GM12874 (cell line): ENCODE measurements around the gene IL27RA.

Experiments
- TF ChIP-seq, protein P1 (sequence below): IDR thresholded peaks from 2 replicates; pipeline ENCODE4 v1.5.1; 2011; ENCODE audit warnings: low read depth, mild to moderate bottlenecking, control low read depth, low read length, moderate library complexity; ENCODE audit not compliant: insufficient read depth

Gene IL27RA

DNA sequence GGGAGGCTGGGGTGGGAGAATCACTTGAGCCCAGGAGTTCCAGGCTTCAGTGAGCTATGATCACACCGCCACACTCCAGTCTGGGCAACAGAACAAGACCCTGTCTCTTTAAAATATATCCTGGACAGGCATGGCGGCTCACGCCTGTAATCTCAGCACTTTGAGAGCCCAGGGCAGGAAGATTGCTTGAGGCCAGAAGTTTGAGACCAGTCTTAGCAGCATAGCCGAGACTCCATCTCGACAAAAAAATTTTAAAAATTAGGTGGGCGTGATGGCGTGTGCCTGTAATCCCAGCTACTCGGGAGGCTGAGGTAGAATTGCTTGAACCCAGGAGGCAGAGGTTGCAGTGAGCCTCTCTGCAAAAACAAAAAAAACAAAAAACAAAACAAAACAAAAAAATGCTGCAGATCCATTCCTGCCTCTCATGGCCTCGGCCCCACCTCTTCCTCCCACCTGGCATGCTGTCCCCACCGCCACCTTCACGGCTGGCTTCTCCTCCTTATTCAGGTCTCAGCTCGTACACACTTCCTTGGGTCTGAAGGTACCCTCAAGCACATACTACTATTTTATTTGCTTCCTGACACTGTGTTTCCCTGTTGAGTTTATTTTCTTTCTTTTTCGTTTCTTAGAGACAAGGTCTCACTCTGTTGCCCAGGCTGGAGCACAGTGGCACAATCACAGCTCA is 30.7 kb upstream of the IL27RA start:
- TF ChIP-seq, protein P1, sequence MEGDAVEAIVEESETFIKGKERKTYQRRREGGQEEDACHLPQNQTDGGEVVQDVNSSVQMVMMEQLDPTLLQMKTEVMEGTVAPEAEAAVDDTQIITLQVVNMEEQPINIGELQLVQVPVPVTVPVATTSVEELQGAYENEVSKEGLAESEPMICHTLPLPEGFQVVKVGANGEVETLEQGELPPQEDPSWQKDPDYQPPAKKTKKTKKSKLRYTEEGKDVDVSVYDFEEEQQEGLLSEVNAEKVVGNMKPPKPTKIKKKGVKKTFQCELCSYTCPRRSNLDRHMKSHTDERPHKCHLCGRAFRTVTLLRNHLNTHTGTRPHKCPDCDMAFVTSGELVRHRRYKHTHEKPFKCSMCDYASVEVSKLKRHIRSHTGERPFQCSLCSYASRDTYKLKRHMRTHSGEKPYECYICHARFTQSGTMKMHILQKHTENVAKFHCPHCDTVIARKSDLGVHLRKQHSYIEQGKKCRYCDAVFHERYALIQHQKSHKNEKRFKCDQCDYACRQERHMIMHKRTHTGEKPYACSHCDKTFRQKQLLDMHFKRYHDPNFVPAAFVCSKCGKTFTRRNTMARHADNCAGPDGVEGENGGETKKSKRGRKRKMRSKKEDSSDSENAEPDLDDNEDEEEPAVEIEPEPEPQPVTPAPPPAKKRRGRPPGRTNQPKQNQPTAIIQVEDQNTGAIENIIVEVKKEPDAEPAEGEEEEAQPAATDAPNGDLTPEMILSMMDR = no peak

GRCh38 chr19:14002571-14003250 is 28.9 kb upstream of the IL27RA start:
- TF ChIP-seq, protein P1 = no peak

DNA sequence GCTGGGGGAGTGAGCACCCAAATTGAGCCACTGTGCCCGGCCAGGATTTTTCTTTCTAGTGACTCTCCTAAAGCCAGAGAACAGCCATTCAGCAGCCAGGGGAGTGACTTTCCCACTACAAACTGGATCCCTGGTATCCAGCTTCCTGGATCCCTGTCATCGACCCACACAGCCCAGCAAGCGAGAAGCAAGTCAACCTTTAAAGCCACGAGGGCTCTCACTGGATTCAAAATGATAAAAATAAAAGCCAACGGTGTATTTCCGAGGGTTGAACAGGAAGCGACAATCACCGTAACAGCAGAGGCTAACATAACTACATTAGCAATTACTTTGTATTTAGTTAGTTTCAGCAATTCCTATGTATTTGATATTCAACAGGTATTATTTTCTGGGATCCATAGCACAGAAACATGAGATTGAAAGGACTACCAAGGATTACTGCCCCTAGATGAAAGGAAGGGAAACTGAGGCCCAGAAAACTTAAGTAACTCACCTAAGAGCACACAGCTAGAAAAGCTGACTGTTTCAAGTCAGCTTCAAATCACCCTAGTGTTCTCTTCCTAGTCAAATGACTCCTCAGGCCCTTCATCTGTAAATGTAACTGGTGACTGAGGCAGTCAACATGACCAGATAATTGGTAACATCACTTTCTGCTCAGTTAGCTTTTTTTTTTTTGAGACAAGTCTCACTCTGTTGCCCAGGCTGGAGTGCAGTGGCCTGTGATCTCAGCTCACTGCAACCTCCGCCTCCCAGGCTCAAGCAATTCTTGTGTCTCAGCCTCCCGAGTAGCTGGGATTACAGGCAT is 28.1 kb upstream of the IL27RA start:
- TF ChIP-seq, protein P1 = no peak

- TF ChIP-seq, protein P1 = no peak
Observed at GRCh38 chr19:14004619-14005348, 26.8 kb upstream of the IL27RA start.

DNA sequence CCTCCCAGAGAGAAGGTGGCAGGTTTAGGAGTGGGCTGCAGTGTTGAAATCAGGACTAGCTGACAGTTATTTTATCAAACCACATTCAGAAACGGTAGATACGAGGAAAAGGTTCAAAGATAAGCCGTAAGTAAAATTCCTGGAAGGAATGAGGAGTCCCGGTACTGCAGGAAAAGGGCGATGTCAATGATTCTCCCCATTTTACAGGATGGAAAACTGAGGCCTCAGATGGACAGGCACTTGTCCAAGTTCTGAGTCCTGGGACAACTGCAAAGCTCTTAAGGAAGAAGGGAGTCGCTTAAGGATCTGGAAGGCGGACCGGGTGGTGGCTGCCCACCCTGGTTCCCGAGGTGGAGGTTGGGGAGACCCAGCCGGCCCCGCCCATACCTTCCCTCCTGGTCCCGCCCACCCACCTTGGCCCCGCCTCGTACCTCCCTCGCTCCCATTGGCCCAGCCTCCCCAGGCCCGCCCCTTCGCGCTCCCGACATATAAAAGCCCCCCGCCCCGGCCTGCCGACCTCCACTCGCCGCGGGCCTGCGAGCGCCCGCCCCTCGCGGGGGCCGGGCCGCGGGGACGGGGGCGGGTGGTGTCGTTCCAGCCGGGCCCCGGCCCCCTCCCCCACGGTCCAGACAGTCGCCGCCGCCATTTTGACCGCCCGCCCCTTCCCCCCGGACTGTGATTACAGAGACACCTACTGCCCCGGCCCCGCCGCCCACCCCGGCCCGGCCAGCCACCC is 26.0 kb upstream of the IL27RA start:
- TF ChIP-seq, protein P1 = no peak

GRCh38 chr19:14006085-14006765 is 25.3 kb upstream of the IL27RA start, which contains the start of gene RFX1:
TSS of gene RFX1 (minus strand) at chr19:14006320. CDS start at chr19:13993843, 12,477 bp downstream.
- TF ChIP-seq, protein P1 = no peak
